WTC11 (cell line): ENCODE results near the gene CHTF18. TPM values are rescaled to one million over a fixed set of nuclear protein-coding genes. Genes with fewer than 3 reads are reported as not detected.
A peak's percentile ranks its signal among the peaks of the same experiment; 100 is the strongest.

Experiments used
- ATAC-seq: fragments of 200-7000 bp; cut with Tn5 transposase; 2 replicates; pipeline ENCODE4 v1.10.0; 2021; ENCODE audit warnings: mild to moderate bottlenecking, moderate library complexity
- CTCF ChIA-PET: fragments of 300-600 bp; sonication (Branson Sonifier 250); formaldehyde crosslinking; loops from one replicate; lab custom pipeline; 2021; ENCODE audit warnings: antibody characterized with exemption; lab: Charles Lee
- POLR2A ChIA-PET: fragments of 350-600 bp; sonication (Branson Sonifier 250); formaldehyde crosslinking; loops from one replicate; lab custom pipeline; 2021; ENCODE audit warnings: antibody characterized with exemption; lab: Charles Lee
- DNase-seq: peaks from one replicate; pipeline ENCODE4 v3.0.0; 2021; ENCODE audit warnings: low spot score
- H3K27ac Mint-ChIP-seq: 2 replicates; pipeline ENCODE4 v1.8.0; 2021; ENCODE audit warnings: mixed read lengths
- H3K27me3 Mint-ChIP-seq: 2 replicates; pipeline ENCODE4 v1.8.0; 2021; ENCODE audit warnings: low read depth, mild to moderate bottlenecking, moderate library complexity, mixed read lengths
- H3K36me3 Mint-ChIP-seq: 2 replicates; pipeline ENCODE4 v1.8.0; 2021; ENCODE audit warnings: mixed read lengths
- H3K4me1 Mint-ChIP-seq: 2 replicates; pipeline ENCODE4 v1.8.0; 2022; ENCODE audit warnings: mixed read lengths
- H3K4me3 Mint-ChIP-seq: 2 replicates; pipeline ENCODE4 v1.8.0; 2021; ENCODE audit warnings: mild to moderate bottlenecking, moderate library complexity, mixed read lengths
- H3K9me3 Mint-ChIP-seq: 2 replicates; pipeline ENCODE4 v1.8.0; 2021; ENCODE audit warnings: mixed read lengths
- ATF1 ChIP-seq: sonication (generic); formaldehyde crosslinking; IDR thresholded peaks from 2 replicates; pipeline ENCODE4 v1.8.1; 2023; ENCODE audit warnings: mild to moderate bottlenecking, moderate library complexity, missing genetic modification reagents
- CREB1 ChIP-seq: sonication (generic); formaldehyde crosslinking; IDR thresholded peaks from 2 replicates; pipeline ENCODE4 v1.8.0; 2023; ENCODE audit warnings: mild to moderate bottlenecking, missing genetic modification reagents
- CREM ChIP-seq: sonication (generic); formaldehyde crosslinking; IDR thresholded peaks from 2 replicates; pipeline ENCODE4 v1.8.1; 2022; ENCODE audit warnings: mild to moderate bottlenecking, missing genetic modification reagents, moderate library complexity
- E2F1 ChIP-seq: sonication (generic); formaldehyde crosslinking; IDR thresholded peaks from 2 replicates; pipeline ENCODE4 v1.8.0; 2022; ENCODE audit warnings: mild to moderate bottlenecking, missing genetic modification reagents
- EMX1 ChIP-seq: fragments of 250-450 bp; sonication (Bioruptor Pico); IDR thresholded peaks from 2 replicates; pipeline ENCODE4 v1.8.0; 2021; ENCODE audit warnings: mild to moderate bottlenecking
- ETV6 ChIP-seq: sonication (generic); formaldehyde crosslinking; IDR thresholded peaks from 2 replicates; pipeline ENCODE4 v1.8.1; 2022; ENCODE audit warnings: mild to moderate bottlenecking, missing genetic modification reagents
- HMGXB4 ChIP-seq: sonication (generic); formaldehyde crosslinking; IDR thresholded peaks from 2 replicates; pipeline ENCODE4 v1.8.1; 2023; ENCODE audit warnings: mild to moderate bottlenecking, moderate library complexity, missing genetic modification reagents
- NR3C1 ChIP-seq: sonication (generic); formaldehyde crosslinking; conservative IDR thresholded peaks from 2 replicates; pipeline ENCODE4 v1.8.1; 2023; ENCODE audit warnings: low read depth, mild to moderate bottlenecking, missing genetic modification reagents
- PRDM15 ChIP-seq: sonication (generic); formaldehyde crosslinking; IDR thresholded peaks from 2 replicates; pipeline ENCODE4 v1.8.0; 2022; ENCODE audit warnings: missing genetic modification reagents
- RORB ChIP-seq: fragments of 250-450 bp; sonication (Bioruptor Pico); IDR thresholded peaks from 2 replicates; pipeline ENCODE4 v1.9.0; 2021; ENCODE audit warnings: mild to moderate bottlenecking
- ZBTB21 ChIP-seq: sonication (generic); formaldehyde crosslinking; IDR thresholded peaks from 2 replicates; pipeline ENCODE4 v1.8.1; 2023; ENCODE audit warnings: mild to moderate bottlenecking, missing genetic modification reagents, borderline replicate concordance
- ZNF138 ChIP-seq: sonication (generic); formaldehyde crosslinking; conservative IDR thresholded peaks from 2 replicates; pipeline ENCODE4 v1.8.1; 2022; ENCODE audit warnings: mild to moderate bottlenecking, moderate library complexity, missing genetic modification reagents
- ZNF512 ChIP-seq: sonication (generic); formaldehyde crosslinking; IDR thresholded peaks from 2 replicates; pipeline ENCODE4 v1.8.1; 2022; ENCODE audit warnings: missing genetic modification reagents, borderline replicate concordance
- ZSCAN18 ChIP-seq: fragments of 250-450 bp; sonication (Bioruptor Pico); IDR thresholded peaks from 2 replicates; pipeline ENCODE4 v2.1.2; 2022; ENCODE audit warnings: mild to moderate bottlenecking, moderate library complexity
- total RNA-seq: library from RNA; stranded (reverse); gene quantifications from 3 replicates; pipeline ENCODE4 v1.2.3, GENCODE V29; 2021

The CHTF18 gene
- total RNA-seq, 1 experiment from 2014 or later, result 183 TPM

- TF ChIP-seq ZSCAN18 (no peak), ATF1 (CRISPR knock-in tag) (no peak), ZBTB21 (CRISPR knock-in tag) (0 out of 2 replicates have a peak, but pooled peaks have one; percentile 50), RORB (CRISPR knock-in tag) (no peak), NR3C1 (CRISPR knock-in tag) (no peak), ZNF138 (CRISPR knock-in tag) (no peak), PRDM15 (CRISPR knock-in tag) (no peak), ETV6 (CRISPR knock-in tag) (no peak), EMX1 (no peak), ZNF512 (no peak)
These were observed 2.6 kb upstream of the CHTF18 start (continued) for GRCh38 chr16:785563-786535.

GRCh38 chr16:787321-787966 lies 976 bp upstream of the CHTF18 start:
- Mint-ChIP-seq H3K4me3 (peak overlapping the region; percentile 83), H3K36me3 (peaks cover 11% of the 10 kb centered on the region), H3K27me3 (no peaks in the 10 kb centered on the region), H3K27ac (no peak overlapping the region; the same call in 1 of the 2 replicates), H3K4me1 (no peaks in the 10 kb centered on the region), H3K9me3 (no peaks in the 10 kb centered on the region)
- ATAC-seq (no peak; the same call in 1 of the 2 replicates), DNase-seq (no peak)
- POLR2A ChIA-PET, result interaction anchor here (0.7 to 2.7 kb wide), 4 partner anchors 14 to 83 kb away, joined by 3 to 12 read pairs (median 4); partner anchors contain the start of genes ANTKMT and GNG13
- no peak for TF ChIP-seq CREB1 (CRISPR knock-in tag)
- peak; percentile 59; the same call in 1 of the 2 replicates for TF ChIP-seq HMGXB4 (CRISPR knock-in tag)
- no peak for TF ChIP-seq CREM (CRISPR knock-in tag)
- TF ChIP-seq E2F1, result no peak
- CTCF ChIA-PET, result interaction anchor here (1.0 to 3.0 kb wide), 14 partner anchors 13 to 270 kb away, joined by 4 to 22 read pairs (median 8); partner anchors contain the start of genes ANTKMT, CIAO3, GNG13 and METRN
